ENCODE measurements around the gene VTI1A.

DNA sequence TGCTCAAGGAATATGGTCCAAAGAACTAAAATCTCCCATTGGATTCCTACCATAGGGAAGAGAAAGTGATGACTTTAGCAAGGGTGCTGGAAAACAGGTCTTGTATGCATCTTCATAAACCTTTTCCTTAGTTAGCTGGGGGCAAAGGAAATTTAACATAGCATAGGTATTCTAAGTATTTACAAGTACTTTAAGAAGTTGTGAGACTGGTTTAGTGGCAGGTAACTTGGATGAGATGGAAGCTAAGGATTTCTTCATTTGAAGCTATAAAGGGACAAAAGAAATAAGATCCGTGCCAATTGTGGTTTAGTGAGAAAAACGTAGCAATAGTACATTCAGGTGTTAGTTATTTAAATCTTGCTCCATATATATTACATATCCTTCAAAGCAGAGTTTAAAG is 319.6 kb downstream of the VTI1A start:
- TF ChIP-seq CUX1 (CRISPR knock-in tag; IDR thresholded peaks at IDR 0.05), result no peak
- TF ChIP-seq, protein P1, sequence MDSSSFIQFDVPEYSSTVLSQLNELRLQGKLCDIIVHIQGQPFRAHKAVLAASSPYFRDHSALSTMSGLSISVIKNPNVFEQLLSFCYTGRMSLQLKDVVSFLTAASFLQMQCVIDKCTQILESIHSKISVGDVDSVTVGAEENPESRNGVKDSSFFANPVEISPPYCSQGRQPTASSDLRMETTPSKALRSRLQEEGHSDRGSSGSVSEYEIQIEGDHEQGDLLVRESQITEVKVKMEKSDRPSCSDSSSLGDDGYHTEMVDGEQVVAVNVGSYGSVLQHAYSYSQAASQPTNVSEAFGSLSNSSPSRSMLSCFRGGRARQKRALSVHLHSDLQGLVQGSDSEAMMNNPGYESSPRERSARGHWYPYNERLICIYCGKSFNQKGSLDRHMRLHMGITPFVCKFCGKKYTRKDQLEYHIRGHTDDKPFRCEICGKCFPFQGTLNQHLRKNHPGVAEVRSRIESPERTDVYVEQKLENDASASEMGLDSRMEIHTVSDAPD (CRISPR knock-in tag; IDR thresholded peaks at IDR 0.05), result no peak

Measured in K562 (cell line).